UCSD-AML1 (cell line): ENCODE data around the gene CHRM4.

ENCODE experiments used
- DNase-seq: peaks from one replicate; lab custom pipeline; 2025; ENCODE audit not compliant: unreplicated experiment; lab: John Stamatoyannopoulos, UW

CHRM4 gene

GRCh38 chr11:46369458-46370152, 22.0 kb downstream of the CHRM4 start:
- peak; percentile 43 for DNase-seq

GRCh38 chr11:46367916-46368267, 23.7 kb downstream of the CHRM4 start:
- no peak for DNase-seq

GRCh38 chr11:46367244-46367915, 24.2 kb downstream of the CHRM4 start:
- peak; percentile 38 for DNase-seq

GRCh38 chr11:46366661-46367161, 24.9 kb downstream of the CHRM4 start:
- DNase-seq = no peak

- DNase-seq = no peak
Observed at GRCh38 chr11:46366260-46366659, 25.3 kb downstream of the CHRM4 start.

GRCh38 chr11:46364791-46365190, 26.8 kb downstream of the CHRM4 start:
- no peak for DNase-seq

GRCh38 chr11:46364056-46364455, 27.5 kb downstream of the CHRM4 start:
- no peak for DNase-seq

GRCh38 chr11:46363455-46364005, 28.0 kb downstream of the CHRM4 start:
- DNase-seq = no peak

- DNase-seq = no peak
Observed at GRCh38 chr11:46363031-46363407, 28.6 kb downstream of the CHRM4 start.

- DNase-seq = no peak
Observed at GRCh38 chr11:46362156-46363030, 29.2 kb downstream of the CHRM4 start.

- peak; percentile 60 for DNase-seq
Observed at GRCh38 chr11:46361283-46362155, 30.1 kb downstream of the CHRM4 start.

- DNase-seq = no peak
Observed at GRCh38 chr11:46360878-46361277, 30.7 kb downstream of the CHRM4 start.

- no peak for DNase-seq
Observed at GRCh38 chr11:46359953-46360352, 31.6 kb downstream of the CHRM4 start.

GRCh38 chr11:46357483-46357936, 34.1 kb downstream of the CHRM4 start:
- no peak for DNase-seq

- no peak for DNase-seq
Observed at GRCh38 chr11:46356924-46357482, 34.6 kb downstream of the CHRM4 start.

GRCh38 chr11:46353698-46354097, 37.9 kb downstream of the CHRM4 start:
- no peak for DNase-seq

GRCh38 chr11:46352063-46352841, 39.3 kb downstream of the CHRM4 start:
- peak; percentile 39 for DNase-seq

GRCh38 chr11:46351606-46352005, 40.0 kb downstream of the CHRM4 start:
- DNase-seq = no peak

- DNase-seq = no peak
Observed at GRCh38 chr11:46351148-46351547, 40.4 kb downstream of the CHRM4 start.
